ENCODE results near the gene PAIP2. TPM values are rescaled to one million over a fixed set of nuclear protein-coding genes. Genes with fewer than 3 reads are reported as not detected.

Gene PAIP2
- total RNA-seq, 4 donors from 2014 or later, result 78.5 to 131 (median 93.3) TPM

DNA sequence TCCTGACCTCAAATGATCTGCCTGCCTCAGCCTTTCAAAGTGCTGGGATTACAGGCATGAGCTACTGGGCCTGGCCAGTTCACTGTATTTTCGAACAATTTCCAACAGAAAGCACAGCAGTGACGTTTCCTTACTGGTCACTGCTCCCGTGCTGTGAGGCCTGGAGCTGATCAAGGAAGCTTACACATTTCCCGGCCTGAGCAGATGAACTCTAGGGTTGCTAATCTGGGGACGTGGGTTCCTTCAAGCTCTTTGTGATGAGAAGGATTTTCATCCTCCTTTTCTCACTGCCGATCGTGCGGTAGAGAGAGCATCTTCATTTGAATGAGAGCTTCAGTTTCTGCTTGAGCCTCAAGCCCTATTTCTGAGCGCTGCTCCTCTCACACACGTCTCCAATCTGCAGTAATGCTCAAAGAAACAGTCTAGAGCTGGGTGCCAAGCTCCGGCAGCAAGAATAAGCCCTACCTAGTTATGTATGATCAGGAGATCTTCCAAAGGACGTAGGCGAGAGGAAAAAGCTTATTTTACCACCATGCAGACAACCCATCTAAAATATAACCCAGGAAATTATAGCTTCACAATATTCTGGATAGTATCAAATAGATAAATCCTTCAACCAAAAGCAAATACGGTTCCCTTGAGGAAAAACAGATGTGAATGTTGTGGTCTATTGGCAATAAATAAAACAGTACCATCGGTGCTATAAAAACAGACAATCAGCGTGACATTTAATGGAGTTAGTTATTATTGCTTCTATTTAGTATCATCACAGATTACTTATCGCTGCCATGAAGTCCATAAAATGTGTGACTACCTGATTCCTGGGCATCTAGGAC lies 69.6 kb downstream of the PAIP2 start:
- Histone ChIP-seq H3K9me3 (no peaks in the 10 kb centered on the region), H3K4me3 (no peak overlapping the region), H3K27ac (peak overlapping the region in 3 of 4 donors; percentile 15 to 68 (median 36)), H3K27me3 (no peaks in the 10 kb centered on the region), H3K36me3 (peaks cover 0 to 28% of the 10 kb centered on the region in 2 donors), H3K4me1 (peaks cover under 1 to 30% (median 17%) of the 10 kb centered on the region in 3 donors)
- no peak for TF ChIP-seq EP300 (IDR thresholded peaks at IDR 0.05)
- TF ChIP-seq, protein P1, sequence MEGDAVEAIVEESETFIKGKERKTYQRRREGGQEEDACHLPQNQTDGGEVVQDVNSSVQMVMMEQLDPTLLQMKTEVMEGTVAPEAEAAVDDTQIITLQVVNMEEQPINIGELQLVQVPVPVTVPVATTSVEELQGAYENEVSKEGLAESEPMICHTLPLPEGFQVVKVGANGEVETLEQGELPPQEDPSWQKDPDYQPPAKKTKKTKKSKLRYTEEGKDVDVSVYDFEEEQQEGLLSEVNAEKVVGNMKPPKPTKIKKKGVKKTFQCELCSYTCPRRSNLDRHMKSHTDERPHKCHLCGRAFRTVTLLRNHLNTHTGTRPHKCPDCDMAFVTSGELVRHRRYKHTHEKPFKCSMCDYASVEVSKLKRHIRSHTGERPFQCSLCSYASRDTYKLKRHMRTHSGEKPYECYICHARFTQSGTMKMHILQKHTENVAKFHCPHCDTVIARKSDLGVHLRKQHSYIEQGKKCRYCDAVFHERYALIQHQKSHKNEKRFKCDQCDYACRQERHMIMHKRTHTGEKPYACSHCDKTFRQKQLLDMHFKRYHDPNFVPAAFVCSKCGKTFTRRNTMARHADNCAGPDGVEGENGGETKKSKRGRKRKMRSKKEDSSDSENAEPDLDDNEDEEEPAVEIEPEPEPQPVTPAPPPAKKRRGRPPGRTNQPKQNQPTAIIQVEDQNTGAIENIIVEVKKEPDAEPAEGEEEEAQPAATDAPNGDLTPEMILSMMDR (IDR thresholded peaks at IDR 0.05), result no peak
- no peak for TF ChIP-seq POLR2AphosphoS5 (IDR thresholded peaks at IDR 0.05)
- TF ChIP-seq POLR2A (IDR thresholded peaks at IDR 0.05), result no peak
- ATAC-seq, result no peak
- 42 to 64% methylated on average over 6 to 15 of the region's 17 CpGs for WGBS, 2 donors (ENCODE audit: low coverage in 1 of 2)

DNA sequence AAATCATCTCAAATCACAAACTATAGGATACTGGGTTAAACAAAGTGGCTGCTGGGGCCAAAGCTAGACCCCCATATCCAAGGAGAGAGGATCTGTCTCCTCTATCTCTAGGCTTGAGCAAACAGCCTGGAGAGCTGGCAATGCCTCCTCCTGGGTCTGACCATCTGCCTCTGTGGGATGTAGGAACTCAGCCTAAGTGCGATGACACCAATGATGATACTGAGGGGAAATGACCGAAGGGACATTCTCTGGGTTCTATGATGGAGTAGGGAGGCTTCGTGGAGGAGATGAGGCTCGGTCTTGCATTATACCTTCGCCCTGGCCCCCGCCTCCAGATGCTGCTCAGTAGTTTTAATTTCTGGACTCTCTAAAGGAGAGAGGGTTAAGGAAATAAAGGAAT lies 71.5 kb downstream of the PAIP2 start:
- TF ChIP-seq POLR2A (IDR thresholded peaks at IDR 0.05) (no peak), EP300 (IDR thresholded peaks at IDR 0.05) (no peak), POLR2AphosphoS5 (IDR thresholded peaks at IDR 0.05) (no peak)
- TF ChIP-seq, protein P1 (IDR thresholded peaks at IDR 0.05), result no peak
- ATAC-seq, result no peak
- Histone ChIP-seq H3K9me3 (no peaks in the 10 kb centered on the region), H3K4me1 (peaks cover 5 to 49% (median 30%) of the 10 kb centered on the region in 3 donors), H3K36me3 (peaks cover 0 to 28% of the 10 kb centered on the region in 2 donors), H3K27me3 (no peaks in the 10 kb centered on the region), H3K27ac (peak overlapping the region in 2 of 4 donors; percentile 76 to 82), H3K4me3 (no peak overlapping the region)
- 90 to 95% methylated on average over 5 to 6 of the region's 6 CpGs for WGBS, 2 donors (ENCODE audit: low coverage in 1 of 2)

GRCh38 chr5:139413963-139414362 lies 72.3 kb downstream of the PAIP2 start:
- 64 to 70% methylated on average over 6 of the region's 6 CpGs for WGBS, 2 donors (ENCODE audit: low coverage in 1 of 2)
- Histone ChIP-seq H3K27ac (peak overlapping the region; percentile 69 to 82 (median 78)), H3K9me3 (no peaks in the 10 kb centered on the region), H3K4me3 (no peak overlapping the region), H3K36me3 (peaks cover 0 to 29% of the 10 kb centered on the region in 2 donors), H3K4me1 (peaks cover 5 to 57% (median 30%) of the 10 kb centered on the region in 3 donors), H3K27me3 (no peaks in the 10 kb centered on the region)
- no peak for ATAC-seq
- no peak for TF ChIP-seq POLR2A (IDR thresholded peaks at IDR 0.05)
- TF ChIP-seq POLR2AphosphoS5 (IDR thresholded peaks at IDR 0.05), result no peak
- TF ChIP-seq EP300 (IDR thresholded peaks at IDR 0.05), result no peak
- TF ChIP-seq, protein P1 (IDR thresholded peaks at IDR 0.05), result no peak

- H3K27me3 ChIP-seq, result no peaks in the 10 kb centered on the region
- no peak overlapping the region for H3K4me3 ChIP-seq
- H3K36me3 ChIP-seq, result peaks cover 0 to 36% of the 10 kb centered on the region in 2 donors
- peak overlapping the region; percentile 69 to 82 (median 78) for H3K27ac ChIP-seq
- TF ChIP-seq, protein P1 (IDR thresholded peaks at IDR 0.05), result no peak
- TF ChIP-seq EP300 (IDR thresholded peaks at IDR 0.05) (no peak), POLR2A (IDR thresholded peaks at IDR 0.05) (no peak), POLR2AphosphoS5 (IDR thresholded peaks at IDR 0.05) (no peak)
- H3K9me3 ChIP-seq, result no peaks in the 10 kb centered on the region
- WGBS, 2 donors (ENCODE audit: low coverage in 1 of 2), result 31 to 48% methylated on average over 3 to 9 of the region's 9 CpGs
- ATAC-seq, result no peak
- peaks cover 5 to 64% (median 30%) of the 10 kb centered on the region in 3 donors for H3K4me1 ChIP-seq
These were observed 73.0 kb downstream of the PAIP2 start for GRCh38 chr5:139414581-139415130.
